Measurements from ENCODE around the gene PUM1. TPM values are rescaled to one million over a fixed set of nuclear protein-coding genes. Genes with fewer than 3 reads are reported as not detected.
"Not testable (repeated sequence)": the region's sequence is repeated elsewhere in the genome, so short reads cannot be mapped to it uniquely, and the experiment has no call there.

The PUM1 gene
- total RNA-seq, 1 donor from 2014 or later, result 42.4 TPM

DNA sequence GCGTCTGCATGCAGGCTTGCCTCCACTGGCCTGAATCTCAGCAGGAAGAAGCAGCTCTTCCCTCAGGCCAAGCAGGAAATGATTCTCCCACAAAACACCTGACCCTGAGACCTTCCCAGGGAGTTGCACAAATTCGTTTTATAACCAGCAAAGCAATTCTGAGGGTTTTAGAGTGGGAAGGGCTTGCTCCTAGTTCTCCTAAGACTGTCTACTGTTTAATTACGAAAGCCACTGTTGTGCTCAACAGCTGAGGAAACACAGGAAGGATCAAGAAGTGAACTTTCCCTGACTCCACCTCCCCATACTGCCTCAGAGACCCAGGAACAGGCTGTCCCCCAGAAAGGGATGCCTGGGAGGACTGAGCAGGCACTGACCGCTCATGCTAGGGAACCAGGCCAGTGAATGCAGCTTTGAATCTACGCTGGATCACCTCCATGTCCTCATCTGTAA is 37.0 kb upstream of the PUM1 start:
- TF ChIP-seq, protein P1, sequence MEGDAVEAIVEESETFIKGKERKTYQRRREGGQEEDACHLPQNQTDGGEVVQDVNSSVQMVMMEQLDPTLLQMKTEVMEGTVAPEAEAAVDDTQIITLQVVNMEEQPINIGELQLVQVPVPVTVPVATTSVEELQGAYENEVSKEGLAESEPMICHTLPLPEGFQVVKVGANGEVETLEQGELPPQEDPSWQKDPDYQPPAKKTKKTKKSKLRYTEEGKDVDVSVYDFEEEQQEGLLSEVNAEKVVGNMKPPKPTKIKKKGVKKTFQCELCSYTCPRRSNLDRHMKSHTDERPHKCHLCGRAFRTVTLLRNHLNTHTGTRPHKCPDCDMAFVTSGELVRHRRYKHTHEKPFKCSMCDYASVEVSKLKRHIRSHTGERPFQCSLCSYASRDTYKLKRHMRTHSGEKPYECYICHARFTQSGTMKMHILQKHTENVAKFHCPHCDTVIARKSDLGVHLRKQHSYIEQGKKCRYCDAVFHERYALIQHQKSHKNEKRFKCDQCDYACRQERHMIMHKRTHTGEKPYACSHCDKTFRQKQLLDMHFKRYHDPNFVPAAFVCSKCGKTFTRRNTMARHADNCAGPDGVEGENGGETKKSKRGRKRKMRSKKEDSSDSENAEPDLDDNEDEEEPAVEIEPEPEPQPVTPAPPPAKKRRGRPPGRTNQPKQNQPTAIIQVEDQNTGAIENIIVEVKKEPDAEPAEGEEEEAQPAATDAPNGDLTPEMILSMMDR (conservative IDR thresholded peaks at IDR 0.05; ENCODE audit: low read depth, low read length), result no peak
- no peak for DNase-seq (ENCODE audit: low read depth)
- no peak overlapping the region for H3K4me3 ChIP-seq (ENCODE audit: low read depth, low read length)

GRCh38 chr1:31101147-31101502 is 35.6 kb upstream of the PUM1 start:
- DNase-seq (ENCODE audit: low read depth), result no peak
- TF ChIP-seq, protein P1 (conservative IDR thresholded peaks at IDR 0.05; ENCODE audit: low read depth, low read length), result no peak
- no peak overlapping the region for H3K4me3 ChIP-seq (ENCODE audit: low read depth, low read length)

DNA sequence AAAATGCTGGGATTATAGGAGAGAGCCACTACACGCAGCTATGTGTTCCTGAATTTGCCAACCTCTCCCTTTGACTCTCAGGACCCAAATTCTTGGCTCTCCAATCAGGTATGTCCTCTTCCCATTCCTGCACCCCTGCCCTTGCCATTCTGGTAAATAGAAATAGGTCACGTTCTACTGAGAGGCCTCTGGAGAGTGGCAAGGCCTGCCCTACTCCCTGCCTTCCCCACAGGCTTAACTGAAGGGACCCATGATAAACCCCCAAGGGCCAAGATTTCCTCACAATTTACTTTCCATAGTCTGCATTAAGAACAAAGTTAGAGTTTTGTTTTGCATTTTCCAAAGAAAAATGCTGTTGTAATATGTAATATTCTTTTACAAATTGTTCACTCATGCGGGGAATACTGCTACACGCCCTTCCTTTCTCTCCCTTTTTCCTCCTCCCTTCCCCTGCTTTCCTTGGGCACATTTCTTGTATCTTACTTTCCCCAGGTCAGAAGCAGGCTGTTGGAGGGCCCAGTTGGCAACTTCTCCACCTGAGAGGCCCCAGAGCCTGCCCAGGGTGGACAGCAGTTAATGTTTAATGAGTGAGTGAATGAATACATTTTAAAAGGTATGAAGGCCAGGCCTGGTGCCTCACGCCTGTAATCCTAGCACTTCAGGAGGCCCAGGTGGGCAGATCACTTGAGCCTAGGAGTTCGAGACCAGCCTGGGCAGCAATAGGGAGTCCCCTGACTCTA is 33.9 kb upstream of the PUM1 start:
- H3K4me3 ChIP-seq (ENCODE audit: low read depth, low read length), result no peak overlapping the region
- DNase-seq (ENCODE audit: low read depth), result no peak
- TF ChIP-seq, protein P1 (conservative IDR thresholded peaks at IDR 0.05; ENCODE audit: low read depth, low read length), result no peak

DNA sequence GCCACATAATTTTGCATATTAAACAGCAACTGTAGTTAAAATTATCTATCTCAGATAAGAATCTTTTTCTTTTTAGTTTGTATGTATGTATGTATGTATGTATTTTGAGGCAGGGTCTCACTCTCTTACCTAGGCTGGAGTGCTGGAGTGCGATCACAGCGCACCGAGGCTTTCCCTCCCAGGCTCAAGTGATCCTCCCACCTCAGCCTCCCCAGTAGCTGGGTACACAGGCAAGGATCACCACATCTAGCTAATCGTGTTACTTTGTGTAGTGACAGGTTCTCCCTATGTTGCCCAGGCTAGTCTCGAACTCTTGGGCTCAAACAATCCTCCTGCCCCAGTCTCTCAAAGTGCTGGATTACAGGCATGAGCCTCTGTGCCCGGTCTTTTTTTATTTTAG is 30.5 kb upstream of the PUM1 start:
- no peak for DNase-seq (ENCODE audit: low read depth)
- no peak overlapping the region for H3K4me3 ChIP-seq (ENCODE audit: low read depth, low read length)
- TF ChIP-seq, protein P1 (conservative IDR thresholded peaks at IDR 0.05; ENCODE audit: low read depth, low read length), result no peak

DNA sequence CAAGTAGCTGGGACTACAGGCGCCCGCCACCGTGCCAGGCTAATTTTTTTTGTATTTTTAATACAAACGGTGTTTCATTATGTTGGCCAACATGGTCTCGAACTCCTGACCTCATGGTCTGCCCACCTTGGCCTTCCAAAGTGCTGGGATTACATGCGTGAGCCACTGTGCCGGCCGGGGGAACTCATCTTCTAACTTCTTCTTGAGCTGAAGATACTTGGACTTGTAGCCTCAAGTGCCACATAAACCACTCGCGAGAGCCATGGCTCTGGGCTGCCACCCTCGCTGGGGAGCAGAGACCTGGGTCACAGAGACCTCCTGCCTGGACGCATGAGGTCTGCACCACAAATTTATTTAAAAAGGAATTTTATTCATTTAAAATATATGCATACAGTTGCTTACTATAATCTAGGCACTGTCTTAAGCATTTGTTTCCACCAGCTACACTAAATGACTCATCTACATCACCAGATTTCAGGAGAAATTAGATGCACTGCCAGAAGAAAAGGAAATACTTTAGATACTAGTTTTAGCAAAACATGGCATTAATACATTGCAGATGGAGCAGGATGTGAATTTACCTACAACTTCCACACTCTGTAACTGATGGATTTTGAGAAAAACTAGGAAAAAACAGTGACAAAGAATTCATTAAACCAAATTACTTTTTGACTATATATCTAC is 29.9 kb upstream of the PUM1 start:
- TF ChIP-seq, protein P1 (conservative IDR thresholded peaks at IDR 0.05; ENCODE audit: low read depth, low read length), result no peak
- H3K4me3 ChIP-seq (ENCODE audit: low read depth, low read length), result no peak overlapping the region
- no peak for DNase-seq (ENCODE audit: low read depth)

DNA sequence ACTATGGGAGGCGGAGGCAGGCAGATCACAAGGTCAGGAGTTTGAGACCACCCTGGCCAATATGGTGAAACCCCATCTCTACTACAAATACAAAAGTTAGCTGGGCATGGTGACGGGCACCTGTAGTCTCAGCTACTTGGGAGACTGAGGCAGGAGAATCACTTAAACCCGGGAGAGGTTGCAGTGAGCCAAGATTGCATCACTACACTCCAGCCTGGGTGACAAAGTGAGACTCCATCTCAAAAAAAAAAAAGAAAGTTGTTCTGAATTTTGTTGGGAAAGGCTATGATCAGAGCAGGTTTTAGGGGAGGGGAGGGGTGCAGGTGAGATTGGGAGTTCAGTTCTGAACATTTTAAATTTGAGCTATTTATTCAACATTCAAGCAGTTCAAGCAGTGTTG is 22.6 kb upstream of the PUM1 start:
- not testable (repeated sequence) for DNase-seq (ENCODE audit: low read depth); H3K4me3 ChIP-seq (ENCODE audit: low read depth, low read length)

DNA sequence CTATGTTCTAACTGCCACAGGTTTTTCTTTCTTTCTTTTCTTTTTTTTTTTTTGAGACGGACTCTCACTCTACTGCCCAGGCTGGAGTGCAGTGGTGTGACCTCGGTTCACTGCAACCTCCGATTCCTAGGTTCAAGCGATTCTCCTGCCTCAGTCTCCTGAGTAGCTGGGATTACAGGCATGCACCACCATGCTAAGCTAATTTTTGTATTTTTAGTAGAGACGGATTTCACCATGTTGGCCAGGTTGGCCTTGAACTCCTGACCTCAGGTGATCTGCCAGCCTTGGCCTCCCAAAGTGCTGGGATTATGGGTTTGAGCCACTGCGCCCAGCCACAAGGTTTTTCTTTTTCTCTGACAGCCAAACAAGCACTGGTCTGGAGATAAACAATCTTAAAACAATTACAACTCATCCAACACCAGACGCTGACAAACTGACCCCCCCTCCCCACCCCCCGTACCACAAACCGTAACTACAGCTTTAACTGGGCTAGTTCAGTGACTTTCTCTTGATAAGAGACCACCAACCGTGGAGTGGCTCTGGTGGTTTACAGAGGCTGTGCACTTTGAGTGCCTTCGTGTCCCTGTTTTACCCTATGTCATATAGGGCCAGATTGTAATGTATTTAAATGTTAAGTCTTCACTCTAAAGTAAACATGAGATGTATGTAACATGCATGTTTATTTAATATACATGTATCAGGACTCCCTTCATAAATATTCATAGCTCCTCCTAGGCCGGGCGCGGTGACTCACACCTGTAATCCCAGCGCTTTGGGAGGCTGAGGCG is 19.5 kb upstream of the PUM1 start:
- H3K4me3 ChIP-seq (ENCODE audit: low read depth, low read length), result no peak overlapping the region
- TF ChIP-seq, protein P1 (conservative IDR thresholded peaks at IDR 0.05; ENCODE audit: low read depth, low read length), result no peak
- DNase-seq (ENCODE audit: low read depth), result no peak
